H9 (cell line): ENCODE data around the gene GLB1L. TPM values are rescaled to one million over a fixed set of nuclear protein-coding genes. Genes with fewer than 3 reads are reported as not detected.

Source experiments
- DNase-seq: peaks from one replicate; pipeline ENCODE4 v3.0.0-alpha.2; 2017
- H2AFZ ChIP-seq: one replicate; pipeline ENCODE4 v1.6.1; 2013; ENCODE audit warnings: mild to moderate bottlenecking, low read length, control low read depth, moderate library complexity
- H2AK5ac ChIP-seq: 2 replicates; pipeline ENCODE4 v1.6.1; 2013; ENCODE audit warnings: low read length, control low read depth, mixed read lengths; ENCODE audit not compliant: insufficient read length
- H2BK120ac ChIP-seq: one replicate; pipeline ENCODE4 v1.6.1; 2013; ENCODE audit warnings: low read depth, mild to moderate bottlenecking, low read length, control low read depth, inconsistent platforms; ENCODE audit not compliant: poor library complexity, severe bottlenecking
- H2BK12ac ChIP-seq: 2 replicates; pipeline ENCODE4 v1.6.1; 2013; ENCODE audit warnings: low read length, control low read depth, mixed read lengths, low read depth; ENCODE audit not compliant: insufficient read length
- H2BK15ac ChIP-seq: 2 replicates; pipeline ENCODE4 v1.6.1; 2013; ENCODE audit warnings: low read depth, low read length, control low read depth
- H2BK20ac ChIP-seq: one replicate; pipeline ENCODE4 v1.6.1; 2013; ENCODE audit warnings: low read depth, mild to moderate bottlenecking, low read length, control low read depth, inconsistent platforms; ENCODE audit not compliant: poor library complexity, severe bottlenecking
- H2BK5ac ChIP-seq: 2 replicates; pipeline ENCODE4 v1.6.1; 2013; ENCODE audit warnings: low read length, control low read depth, mixed read lengths; ENCODE audit not compliant: insufficient read length
- H3K14ac ChIP-seq: 2 replicates; pipeline ENCODE4 v1.6.1; 2013; ENCODE audit warnings: low read length, control low read depth; ENCODE audit not compliant: insufficient read depth
- H3K18ac ChIP-seq: 2 replicates; pipeline ENCODE4 v1.6.1; 2013; ENCODE audit warnings: low read depth, mild to moderate bottlenecking, mixed read lengths, low read length, control low read depth; ENCODE audit not compliant: insufficient read length
- H3K23ac ChIP-seq: 2 replicates; pipeline ENCODE4 v1.6.1; 2013; ENCODE audit warnings: low read length, control low read depth, mixed read lengths, low read depth; ENCODE audit not compliant: insufficient read length
- H3K23me2 ChIP-seq: 2 replicates; pipeline ENCODE4 v1.6.1; 2013; ENCODE audit warnings: low read depth, mild to moderate bottlenecking, mixed read lengths, low read length, control low read depth; ENCODE audit not compliant: insufficient read length, poor library complexity, severe bottlenecking
- H3K27ac ChIP-seq: 2 replicates; pipeline ENCODE4 v1.5.1; 2013; ENCODE audit warnings: low read length, control low read depth, mixed read lengths, low read depth; ENCODE audit not compliant: insufficient read length
- H3K27me3 ChIP-seq: 2 replicates; pipeline ENCODE4 v1.6.1; 2013; ENCODE audit warnings: low read length, control low read depth, inconsistent platforms; ENCODE audit not compliant: insufficient read depth
- H3K4ac ChIP-seq: 2 replicates; pipeline ENCODE4 v1.6.1; 2013; ENCODE audit warnings: low read depth, mild to moderate bottlenecking, control low read depth, inconsistent platforms, low read length, moderate library complexity
- H3K4me1 ChIP-seq: 2 replicates; pipeline ENCODE4 v1.6.1; 2013; ENCODE audit warnings: low read length, control low read depth, inconsistent platforms; ENCODE audit not compliant: insufficient read depth
- H3K4me2 ChIP-seq: 2 replicates; pipeline ENCODE4 v1.6.1; 2013; ENCODE audit warnings: low read length, control low read depth, mixed read lengths; ENCODE audit not compliant: insufficient read length, insufficient read depth
- H3K56ac ChIP-seq: 2 replicates; pipeline ENCODE4 v1.6.1; 2013; ENCODE audit warnings: low read depth, mild to moderate bottlenecking, mixed read lengths, low read length, control low read depth; ENCODE audit not compliant: insufficient read length
- H3K79me1 ChIP-seq: 2 replicates; pipeline ENCODE4 v1.6.1; 2013; ENCODE audit warnings: low read depth, mild to moderate bottlenecking, moderate library complexity, low read length, control low read depth, inconsistent platforms; ENCODE audit not compliant: insufficient read depth, poor library complexity, severe bottlenecking
- H3K79me2 ChIP-seq: 2 replicates; pipeline ENCODE4 v1.6.1; 2013; ENCODE audit warnings: low read length, control low read depth, inconsistent platforms; ENCODE audit not compliant: insufficient read depth
- H3K9ac ChIP-seq: 2 replicates; pipeline ENCODE4 v1.6.1; 2013; ENCODE audit warnings: low read length, control low read depth, mixed read lengths; ENCODE audit not compliant: insufficient read length; ENCODE audit errors: extremely low read depth
- H3K9me3 ChIP-seq: one replicate; pipeline ENCODE4 v1.6.1; 2013; ENCODE audit warnings: low read depth, low read length, inconsistent platforms; ENCODE audit not compliant: control insufficient read depth
- H3T11ph ChIP-seq: one replicate; pipeline ENCODE4 v1.6.1; 2013; ENCODE audit warnings: mild to moderate bottlenecking, low read length, control low read depth, inconsistent platforms
- H4K20me1 ChIP-seq: one replicate; pipeline ENCODE4 v1.6.1; 2013; ENCODE audit not compliant: control insufficient read depth, insufficient read length, insufficient read depth
- H4K5ac ChIP-seq: 2 replicates; pipeline ENCODE4 v1.6.1; 2013; ENCODE audit warnings: low read depth, mild to moderate bottlenecking, mixed read lengths, low read length, control low read depth; ENCODE audit not compliant: insufficient read length
- H4K8ac ChIP-seq: replicated peaks from 2 replicates; pipeline ENCODE4 v1.6.1; 2013; ENCODE audit warnings: low read length, control low read depth, mixed read lengths, low read depth; ENCODE audit not compliant: insufficient read length
- H4K91ac ChIP-seq: 2 replicates; pipeline ENCODE4 v1.6.1; 2013; ENCODE audit warnings: low read depth, mild to moderate bottlenecking, moderate library complexity, mixed read lengths, low read length, control low read depth; ENCODE audit not compliant: insufficient read length
- H3K27ac Mint-ChIP-seq, 3 experiments: 2 replicates in 2 of 3; 3 replicates in 1 of 3; pipeline ENCODE4 v1.8.0; 2020 to 2021; ENCODE audit warnings: mixed read lengths in 3 of 3, mild to moderate bottlenecking in 1 of 3, moderate library complexity in 1 of 3
- H3K27me3 Mint-ChIP-seq: 2 replicates; pipeline ENCODE4 v1.8.0; 2021; ENCODE audit warnings: low read depth, mild to moderate bottlenecking, moderate library complexity, mixed read lengths
- H3K36me3 Mint-ChIP-seq, 3 experiments: 2 replicates in 2 of 3; 3 replicates in 1 of 3; pipeline ENCODE4 v1.8.0; 2020 to 2021; ENCODE audit warnings: low read depth in 3 of 3, mixed read lengths in 3 of 3; ENCODE audit not compliant: insufficient read depth in 1 of 3
- H3K4me1 Mint-ChIP-seq, 2 experiments: 2 replicates each; pipeline ENCODE4 v1.8.0; 2020; ENCODE audit warnings: mixed read lengths in 2 of 2
- H3K4me3 Mint-ChIP-seq, 2 experiments: 2 replicates in 1 of 2; 3 replicates in 1 of 2; pipeline ENCODE4 v1.8.0; 2020 to 2021; ENCODE audit warnings: mild to moderate bottlenecking in 2 of 2, mixed read lengths in 2 of 2, moderate library complexity in 1 of 2
- H3K9me3 Mint-ChIP-seq, 2 experiments: 2 replicates in 1 of 2; 3 replicates in 1 of 2; pipeline ENCODE4 v1.8.0; 2020; ENCODE audit warnings: mild to moderate bottlenecking in 2 of 2, mixed read lengths in 2 of 2, moderate library complexity in 1 of 2
- WGBS: extraction: QIAGEN DNeasy Blood & Tissue Kit; methylation state at CpG from one replicate; pipeline ENCODE4 v1.1.7; 2013; ENCODE audit warnings: missing lambda C conversion rate, low lambda C conversion rate, mixed read lengths; ENCODE audit not compliant: insufficient read length; ENCODE audit errors: extremely low coverage; 5-methylcytosine and 5-hydroxymethylcytosine counted together
- total RNA-seq: library from RNA; stranded (reverse); gene quantifications from 2 replicates; pipeline ENCODE4 v1.2.1, GENCODE V29; 2021
- TF ChIP-seq, protein P1 (sequence below): fragments of 200-600 bp; sonication (generic); conservative IDR thresholded peaks from 3 replicates; pipeline ENCODE4 v1.8.0; 2021; ENCODE audit warnings: antibody characterized with exemption, mild to moderate bottlenecking

The GLB1L gene
- total RNA-seq, 1 experiment from 2014 or later = 6.5 TPM

DNA sequence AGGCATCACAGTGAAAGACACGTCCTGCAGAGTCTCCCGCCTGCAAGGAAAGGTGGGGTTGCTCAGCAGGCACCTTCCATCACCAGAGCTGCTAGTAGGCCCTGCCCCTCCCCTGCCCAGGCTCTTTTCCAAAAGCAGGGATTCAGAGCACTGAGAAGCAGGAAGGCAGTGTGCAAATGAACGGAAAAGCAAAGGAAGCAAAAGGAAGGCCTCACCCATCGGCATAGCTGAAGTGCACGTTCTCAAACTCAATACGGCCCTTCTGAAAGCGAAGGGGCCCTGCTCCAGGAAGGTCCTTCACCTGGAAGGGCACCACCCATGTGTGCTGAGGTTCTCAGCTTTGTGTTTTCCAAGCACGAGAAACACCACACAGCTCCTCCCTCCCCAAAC lies 32.2 kb downstream of the GLB1L start:
- Mint-ChIP-seq H3K36me3 (peaks cover 15 to 73% (median 65%) of the 10 kb centered on the region in 3 experiments), H3K9me3 (no peaks in the 10 kb centered on the region), H3K27ac (no peak overlapping the region), H3K27me3 (no peaks in the 10 kb centered on the region; the same call in 1 of the 2 replicates), H3K4me3 (no peak overlapping the region), H3K4me1 (peaks cover 11 to 16% of the 10 kb centered on the region in 2 experiments)
- no peak for DNase-seq
- H4K8ac ChIP-seq = no peak overlapping the region
- H3K9me3 ChIP-seq = no peaks in the 10 kb centered on the region
- H2AK5ac ChIP-seq = no peak overlapping the region
- TF ChIP-seq, protein P1, sequence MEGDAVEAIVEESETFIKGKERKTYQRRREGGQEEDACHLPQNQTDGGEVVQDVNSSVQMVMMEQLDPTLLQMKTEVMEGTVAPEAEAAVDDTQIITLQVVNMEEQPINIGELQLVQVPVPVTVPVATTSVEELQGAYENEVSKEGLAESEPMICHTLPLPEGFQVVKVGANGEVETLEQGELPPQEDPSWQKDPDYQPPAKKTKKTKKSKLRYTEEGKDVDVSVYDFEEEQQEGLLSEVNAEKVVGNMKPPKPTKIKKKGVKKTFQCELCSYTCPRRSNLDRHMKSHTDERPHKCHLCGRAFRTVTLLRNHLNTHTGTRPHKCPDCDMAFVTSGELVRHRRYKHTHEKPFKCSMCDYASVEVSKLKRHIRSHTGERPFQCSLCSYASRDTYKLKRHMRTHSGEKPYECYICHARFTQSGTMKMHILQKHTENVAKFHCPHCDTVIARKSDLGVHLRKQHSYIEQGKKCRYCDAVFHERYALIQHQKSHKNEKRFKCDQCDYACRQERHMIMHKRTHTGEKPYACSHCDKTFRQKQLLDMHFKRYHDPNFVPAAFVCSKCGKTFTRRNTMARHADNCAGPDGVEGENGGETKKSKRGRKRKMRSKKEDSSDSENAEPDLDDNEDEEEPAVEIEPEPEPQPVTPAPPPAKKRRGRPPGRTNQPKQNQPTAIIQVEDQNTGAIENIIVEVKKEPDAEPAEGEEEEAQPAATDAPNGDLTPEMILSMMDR = no peak
- H3T11ph ChIP-seq = no peak overlapping the region
- no peaks in the 10 kb centered on the region for H3K79me1 ChIP-seq
- H3K4me2 ChIP-seq = no peak overlapping the region
- no peak overlapping the region for H3K18ac ChIP-seq
- no peak overlapping the region for H2BK12ac ChIP-seq
- no peaks in the 10 kb centered on the region for H4K20me1 ChIP-seq
- H2BK5ac ChIP-seq = no peak overlapping the region
- no peak overlapping the region for H4K5ac ChIP-seq
- H3K23ac ChIP-seq = no peak overlapping the region
- no peak overlapping the region for H2BK20ac ChIP-seq
- H3K9ac ChIP-seq = no peak overlapping the region
- H3K14ac ChIP-seq = no peak overlapping the region
- H3K23me2 ChIP-seq = peaks cover 2% of the 10 kb centered on the region
- no CpG with 5 or more reads among the region's 8 CpGs for WGBS
- H3K4ac ChIP-seq = no peak overlapping the region
- no peak overlapping the region for H2BK120ac ChIP-seq
- H3K56ac ChIP-seq = no peak overlapping the region
- no peaks in the 10 kb centered on the region for H3K4me1 ChIP-seq
- no peak overlapping the region for H3K27ac ChIP-seq
- no peak overlapping the region for H4K91ac ChIP-seq
- no peaks in the 10 kb centered on the region for H3K79me2 ChIP-seq
- no peak overlapping the region for H2BK15ac ChIP-seq
- no peak overlapping the region for H2AFZ ChIP-seq
- H3K27me3 ChIP-seq = no peaks in the 10 kb centered on the region
